GM12878 (cell line): Measurements from ENCODE around the gene RAB3IL1. TPM values are rescaled to one million over a fixed set of nuclear protein-coding genes. Genes with fewer than 3 reads are reported as not detected.

ENCODE experiments used
- ATF3 ChIP-seq: IDR thresholded peaks from 2 replicates; pipeline ENCODE4 v1.6.1; 2011; ENCODE audit warnings: low read depth, mild to moderate bottlenecking, low read length, moderate library complexity, borderline replicate concordance; ENCODE audit errors: extremely low read depth
- BMI1 ChIP-seq: fragments of 450-650 bp; IDR thresholded peaks from 2 replicates; pipeline ENCODE4 v1.6.1; 2016; ENCODE audit warnings: mild to moderate bottlenecking, moderate library complexity, borderline replicate concordance
- BRCA1 ChIP-seq: IDR thresholded peaks from 2 replicates; pipeline ENCODE4 v1.6.1; 2011; ENCODE audit warnings: low read depth, low read length, improper control_type of control experiment
- CBFB ChIP-seq: IDR thresholded peaks from 2 replicates; pipeline ENCODE4 v1.6.1; 2016; ENCODE audit warnings: antibody characterized with exemption, low read depth
- ETV6 ChIP-seq, 2 experiments: fragments of 450-650 bp in 1 of 2; IDR thresholded peaks in 1 of 2; conservative IDR thresholded peaks in 1 of 2; 2 replicates each; pipeline ENCODE4 v1.6.1; 2014; ENCODE audit warnings: antibody characterized with exemption in 1 of 2, borderline replicate concordance in 1 of 2, low read depth in 1 of 2, mild to moderate bottlenecking in 1 of 2, moderate library complexity in 1 of 2
- FOS ChIP-seq: IDR thresholded peaks from 3 replicates; pipeline ENCODE4 v1.6.1; 2011; ENCODE audit warnings: borderline replicate concordance; ENCODE audit not compliant: insufficient read length; ENCODE audit errors: extremely low read depth
- HDAC6 ChIP-seq: fragments of 200-600 bp; sonication (generic); IDR thresholded peaks from one replicate; pipeline ENCODE4 v1.8.0; 2017; ENCODE audit warnings: antibody characterized with exemption; ENCODE audit not compliant: unreplicated experiment
- IRF3 ChIP-seq: fragments of 450-650 bp; IDR thresholded peaks from 2 replicates; pipeline ENCODE4 v1.6.1; 2014; ENCODE audit warnings: mild to moderate bottlenecking
- JUND ChIP-seq: IDR thresholded peaks from 2 replicates; pipeline ENCODE4 v1.6.1; 2012; ENCODE audit warnings: low read depth, mild to moderate bottlenecking, low read length, improper control_type of control experiment, moderate library complexity
- LARP7 ChIP-seq: fragments of 450-650 bp; IDR thresholded peaks from 2 replicates; pipeline ENCODE4 v1.6.1; 2017; ENCODE audit warnings: mild to moderate bottlenecking
- MLLT1 ChIP-seq: fragments of 450-650 bp; IDR thresholded peaks from 2 replicates; pipeline ENCODE4 v1.6.1; 2016; ENCODE audit warnings: mild to moderate bottlenecking
- NBN ChIP-seq: fragments of 450-650 bp; IDR thresholded peaks from 2 replicates; pipeline ENCODE4 v1.6.1; 2016
- NFIC ChIP-seq: IDR thresholded peaks from 2 replicates; pipeline ENCODE4 v1.6.1; 2012; ENCODE audit warnings: low read depth, mild to moderate bottlenecking, inconsistent platforms, low read length, moderate library complexity
- NR2F1 ChIP-seq: fragments of 450-650 bp; conservative IDR thresholded peaks from 2 replicates; pipeline ENCODE4 v1.6.1; 2017; ENCODE audit warnings: mild to moderate bottlenecking
- PAX5 ChIP-seq: IDR thresholded peaks from 2 replicates; pipeline ENCODE4 v1.6.1; 2011; ENCODE audit warnings: low read depth, low read length, borderline replicate concordance
- RUNX3 ChIP-seq: IDR thresholded peaks from 2 replicates; pipeline ENCODE4 v1.6.1; 2012; ENCODE audit warnings: low read length, inconsistent platforms
- SREBF1 ChIP-seq: IDR thresholded peaks from 2 replicates; pipeline ENCODE4 v1.6.1; 2012; ENCODE audit warnings: mild to moderate bottlenecking, low read length
- TCF3 ChIP-seq: IDR thresholded peaks from 2 replicates; pipeline ENCODE4 v1.6.1; 2012; ENCODE audit warnings: low read depth, mild to moderate bottlenecking, low read length, borderline replicate concordance; ENCODE audit not compliant: insufficient read depth
- WRNIP1 ChIP-seq: IDR thresholded peaks from 2 replicates; pipeline ENCODE4 v1.6.1; 2011; ENCODE audit warnings: low read depth, low read length, improper control_type of control experiment, borderline replicate concordance
- ZBED1 ChIP-seq: IDR thresholded peaks from 2 replicates; pipeline ENCODE4 v1.6.1; 2016; ENCODE audit warnings: borderline replicate concordance
- ZBTB40 ChIP-seq: fragments of 450-650 bp; IDR thresholded peaks from 2 replicates; pipeline ENCODE4 v1.6.1; 2016; ENCODE audit warnings: mild to moderate bottlenecking, moderate library complexity, borderline replicate concordance
- ZNF207 ChIP-seq: fragments of 450-650 bp; IDR thresholded peaks from 2 replicates; pipeline ENCODE4 v1.6.1; 2014; ENCODE audit warnings: antibody characterized with exemption, mild to moderate bottlenecking, borderline replicate concordance
- ZNF217 ChIP-seq: fragments of 450-650 bp; IDR thresholded peaks from 2 replicates; pipeline ENCODE4 v1.6.1; 2017; ENCODE audit warnings: antibody characterized with exemption, mild to moderate bottlenecking
- ZNF622 ChIP-seq: fragments of 450-650 bp; IDR thresholded peaks from 2 replicates; pipeline ENCODE4 v1.6.1; 2017; ENCODE audit warnings: mild to moderate bottlenecking, inconsistent platforms
- polyA plus RNA-seq, 11 experiments: library from polyadenylated mRNA; depleted of rRNA in 4 of 11; unstranded in 6 of 11; stranded (reverse) in 5 of 11; fragments of >200 nt; fragmentation: Nextera tagmentation in 4 of 11; fragmentation: Illumina TruSeq in 1 of 11; extraction: Ambion mirVana in 4 of 11; extraction: Trizol in 1 of 11; gene quantifications; 1 replicate in 1 of 11; 2 replicates in 10 of 11; pipeline versions ENCODE4 v1.2.1 to v1.2.3, GENCODE V29; 2011 to 2016; ENCODE audit warnings: inconsistent platforms in 2 of 11, missing spikeins in 2 of 11, low read depth in 1 of 11
- total RNA-seq, 4 experiments: library from RNA; depleted of rRNA in 3 of 4; stranded (reverse); fragments of >200 nt in 3 of 4; fragmentation: Illumina TruSeq in 1 of 4; extraction: Trizol in 1 of 4; gene quantifications; 2 replicates each; pipeline versions ENCODE4 v1.2.1 to v1.2.3, GENCODE V29; 2013 to 2021

RAB3IL1 gene
- total and polyA plus RNA-seq, 10 of the 15 experiments (the other 5 are each of a cell fraction or from before 2014, with no cell fraction given) = 0.04 TPM; not detected in 9

- TF ChIP-seq IRF3 (no peak), PAX5 (no peak; the same call in 1 of the 2 replicates), FOS (no peak), WRNIP1 (no peak), ZNF622 (no peak), CBFB (peak; percentile 80), RUNX3 (peak; percentile 32), ETV6 (conservative IDR thresholded peaks at IDR 0.05 in 1 of 2, IDR thresholded peaks at IDR 0.05 in 1 of 2; ENCODE audit: borderline replicate concordance in 1 of 2, low read depth in 1 of 2) (peak in 1 of 2 experiments; percentile 63; a peak in 2 of 4 replicates), LARP7 (no peak), BMI1 (peak; percentile 37; the same call in 1 of the 2 replicates), ZBED1 (peak; percentile 83), HDAC6 (no peak), MLLT1 (0 out of 2 replicates have a peak, but pooled peaks have one; percentile 25), NR2F1 (no peak), ZBTB40 (peak; percentile 14; the same call in 1 of the 2 replicates), ZNF207 (no peak), NFIC (peak; percentile 40; the same call in 1 of the 2 replicates), BRCA1 (no peak), ZNF217 (no peak), SREBF1 (no peak), ATF3 (no peak), JUND (no peak), TCF3 (no peak), NBN (no peak)
Measured at GRCh38 chr11:61963282-61964057, 46.1 kb upstream of the RAB3IL1 start (continued).
